Measurements from ENCODE around the gene UNC45A. TPM values are rescaled to one million over a fixed set of nuclear protein-coding genes. Genes with fewer than 3 reads are reported as not detected.
"Not testable (repeated sequence)": the region's sequence is repeated elsewhere in the genome, so short reads cannot be mapped to it uniquely, and the experiment has no call there.

Gene UNC45A
- total RNA-seq, 1 experiment from 2014 or later = 68.4 TPM

- no peak for ATAC-seq
- no peak for DNase-seq
- H3F3A ChIP-seq (ENCODE audit: low read length, unreplicated experiment) = no peaks in the 10 kb centered on the region
- peaks cover 16% of the 10 kb centered on the region; the same call in 1 of the 2 replicates for H3K79me2 ChIP-seq (ENCODE audit: low read length)
- H3K4me2 ChIP-seq (ENCODE audit: low read length) = no peak overlapping the region
- intact Hi-C loops (cut with micrococcal nuclease) = no loop called here
- no peak overlapping the region for H3K4me3 ChIP-seq (ENCODE audit: low read length)
- H3K27me3 ChIP-seq (ENCODE audit: low read length) = no peaks in the 10 kb centered on the region
- BruUV-seq (replicated peaks) = no TSS peak
- no peak overlapping the region for H3K27ac ChIP-seq (ENCODE audit: low read length)
- TF ChIP-seq EZH2phosphoT487 (IDR thresholded peaks at IDR 0.05; ENCODE audit: borderline replicate concordance, low read length) (no peak), EZH2 (IDR thresholded peaks at IDR 0.05; ENCODE audit: low read length, unreplicated experiment) (no peak), CTCF (conservative IDR thresholded peaks at IDR 0.05; ENCODE audit: low read depth, low read length) (no peak)
- ChIA-PET POLR2A (ENCODE audit: unreplicated experiment) (no interaction called here), CTCF (no interaction called here)
- H3K36me3 ChIP-seq (ENCODE audit: low read depth, low read length) = peaks cover 11% of the 10 kb centered on the region
- no peak overlapping the region for H3K9ac ChIP-seq (ENCODE audit: low read length)
- H2AFZ ChIP-seq (ENCODE audit: low read length) = no peak overlapping the region
- H3K4me1 ChIP-seq (ENCODE audit: insufficient read depth, low read length) = peaks cover 7% of the 10 kb centered on the region; the same call in 1 of the 2 replicates
- no peaks in the 10 kb centered on the region for H3K9me2 ChIP-seq (replicated peaks; ENCODE audit: low read length)
- no peaks in the 10 kb centered on the region for H3K9me3 ChIP-seq (ENCODE audit: low read length)
- H4K20me1 ChIP-seq (ENCODE audit: low read length) = no peaks in the 10 kb centered on the region
These were observed 27.9 kb upstream of the UNC45A start for GRCh38 chr15:90907051-90907660.

GRCh38 chr15:90907838-90908507 lies 27.1 kb upstream of the UNC45A start:
- no peak overlapping the region for H3K4me3 ChIP-seq (ENCODE audit: low read length)
- H3F3A ChIP-seq (ENCODE audit: low read length, unreplicated experiment) = no peaks in the 10 kb centered on the region
- no peak overlapping the region for H3K9ac ChIP-seq (ENCODE audit: low read length)
- no peak overlapping the region for H3K4me2 ChIP-seq (ENCODE audit: low read length)
- peaks cover 16% of the 10 kb centered on the region; the same call in 1 of the 2 replicates for H3K79me2 ChIP-seq (ENCODE audit: low read length)
- intact Hi-C loops (cut with micrococcal nuclease) = no loop called here
- ChIA-PET CTCF (no interaction called here), POLR2A (ENCODE audit: unreplicated experiment) (no interaction called here)
- H2AFZ ChIP-seq (ENCODE audit: low read length) = no peak overlapping the region
- no TSS peak for BruUV-seq (replicated peaks)
- ATAC-seq (no peak), DNase-seq (no peak)
- no peaks in the 10 kb centered on the region for H3K9me2 ChIP-seq (replicated peaks; ENCODE audit: low read length)
- no peaks in the 10 kb centered on the region for H4K20me1 ChIP-seq (ENCODE audit: low read length)
- H3K27ac ChIP-seq (ENCODE audit: low read length) = no peak overlapping the region
- peaks cover 11% of the 10 kb centered on the region for H3K36me3 ChIP-seq (ENCODE audit: low read depth, low read length)
- H3K4me1 ChIP-seq (ENCODE audit: insufficient read depth, low read length) = peaks cover 7% of the 10 kb centered on the region; the same call in 1 of the 2 replicates
- TF ChIP-seq CTCF (conservative IDR thresholded peaks at IDR 0.05; ENCODE audit: low read depth, low read length) (no peak), EZH2phosphoT487 (IDR thresholded peaks at IDR 0.05; ENCODE audit: borderline replicate concordance, low read length) (no peak), EZH2 (IDR thresholded peaks at IDR 0.05; ENCODE audit: low read length, unreplicated experiment) (no peak)
- no peaks in the 10 kb centered on the region for H3K9me3 ChIP-seq (ENCODE audit: low read length)
- no peaks in the 10 kb centered on the region for H3K27me3 ChIP-seq (ENCODE audit: low read length)

GRCh38 chr15:90909449-90909848 lies 25.6 kb upstream of the UNC45A start:
- H3K27ac ChIP-seq (ENCODE audit: low read length); H3K4me2 ChIP-seq (ENCODE audit: low read length); H2AFZ ChIP-seq (ENCODE audit: low read length); H3K4me3 ChIP-seq (ENCODE audit: low read length); DNase-seq; H3K9ac ChIP-seq (ENCODE audit: low read length); BruUV-seq (replicated peaks); H3K9me2 ChIP-seq (replicated peaks; ENCODE audit: low read length); H3F3A ChIP-seq (ENCODE audit: low read length, unreplicated experiment); H3K4me1 ChIP-seq (ENCODE audit: insufficient read depth, low read length); H3K79me2 ChIP-seq (ENCODE audit: low read length); ATAC-seq; H3K27me3 ChIP-seq (ENCODE audit: low read length); CTCF ChIA-PET; intact Hi-C loops (cut with micrococcal nuclease); H4K20me1 ChIP-seq (ENCODE audit: low read length); H3K9me3 ChIP-seq (ENCODE audit: low read length): not testable (repeated sequence)
- POLR2A ChIA-PET (ENCODE audit: unreplicated experiment) = interaction anchor here (0.6 kb wide), 1 partner anchor 22 kb away, joined by 3 read pairs; no protein-coding TSS in a partner anchor
- peaks cover 11% of the 10 kb centered on the region for H3K36me3 ChIP-seq (ENCODE audit: low read depth, low read length)
